DOHH2 (cell line): ENCODE measurements around the gene AFAP1.
A peak's percentile ranks its signal among the peaks of the same experiment; 100 is the strongest.

Source experiments
- EZH2phosphoT487 ChIP-seq: fragments of 200-600 bp; sonication (generic); IDR thresholded peaks from 2 replicates; pipeline ENCODE4 v1.6.1; 2017; ENCODE audit warnings: borderline replicate concordance, mild to moderate bottlenecking, antibody characterized with exemption, low read length, moderate library complexity, mixed read lengths
- TF ChIP-seq, protein P1 (sequence below): fragments of 200-600 bp; sonication (generic); IDR thresholded peaks from one replicate; pipeline ENCODE4 v1.5.1; 2014; ENCODE audit warnings: antibody characterized with exemption, mild to moderate bottlenecking, low read depth, low read length; ENCODE audit not compliant: poor library complexity, severe bottlenecking

DNA sequence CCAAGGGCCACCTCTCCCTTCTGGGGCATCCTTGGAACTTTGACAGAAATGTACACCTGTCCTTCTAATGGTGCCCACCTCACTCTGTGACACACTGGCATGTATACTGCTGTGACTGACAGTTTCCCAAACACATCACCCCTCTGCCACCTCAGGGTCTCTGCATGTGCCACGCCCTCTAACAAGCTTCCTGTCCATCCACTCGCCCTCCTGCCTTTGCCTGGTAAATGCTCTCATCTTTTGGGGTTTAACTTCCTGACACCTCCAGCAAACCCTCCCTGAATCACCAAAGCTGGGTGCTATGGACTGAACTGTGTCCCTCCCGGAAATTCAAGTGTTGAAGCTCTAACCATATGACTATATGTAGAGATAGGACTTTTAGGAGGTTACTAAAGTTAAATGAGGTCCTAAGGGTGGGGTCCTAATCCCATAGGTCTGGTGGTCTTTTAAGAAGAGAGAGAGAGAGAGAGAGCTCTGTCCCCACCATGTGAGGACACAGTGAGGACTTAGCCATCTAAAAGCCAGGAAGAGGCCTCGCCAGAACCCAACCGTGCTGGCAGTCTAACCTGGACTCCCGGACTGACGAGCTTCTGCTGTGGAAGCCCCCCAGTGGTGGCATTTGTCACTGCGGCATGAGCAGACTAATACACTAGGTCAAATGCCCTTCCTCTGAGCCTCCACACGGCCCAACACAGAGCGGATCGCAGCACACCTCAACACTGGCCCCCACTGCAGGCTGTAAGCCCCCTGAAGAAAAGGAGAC lies 95.6 kb downstream of the AFAP1 start:
- TF ChIP-seq, protein P1, sequence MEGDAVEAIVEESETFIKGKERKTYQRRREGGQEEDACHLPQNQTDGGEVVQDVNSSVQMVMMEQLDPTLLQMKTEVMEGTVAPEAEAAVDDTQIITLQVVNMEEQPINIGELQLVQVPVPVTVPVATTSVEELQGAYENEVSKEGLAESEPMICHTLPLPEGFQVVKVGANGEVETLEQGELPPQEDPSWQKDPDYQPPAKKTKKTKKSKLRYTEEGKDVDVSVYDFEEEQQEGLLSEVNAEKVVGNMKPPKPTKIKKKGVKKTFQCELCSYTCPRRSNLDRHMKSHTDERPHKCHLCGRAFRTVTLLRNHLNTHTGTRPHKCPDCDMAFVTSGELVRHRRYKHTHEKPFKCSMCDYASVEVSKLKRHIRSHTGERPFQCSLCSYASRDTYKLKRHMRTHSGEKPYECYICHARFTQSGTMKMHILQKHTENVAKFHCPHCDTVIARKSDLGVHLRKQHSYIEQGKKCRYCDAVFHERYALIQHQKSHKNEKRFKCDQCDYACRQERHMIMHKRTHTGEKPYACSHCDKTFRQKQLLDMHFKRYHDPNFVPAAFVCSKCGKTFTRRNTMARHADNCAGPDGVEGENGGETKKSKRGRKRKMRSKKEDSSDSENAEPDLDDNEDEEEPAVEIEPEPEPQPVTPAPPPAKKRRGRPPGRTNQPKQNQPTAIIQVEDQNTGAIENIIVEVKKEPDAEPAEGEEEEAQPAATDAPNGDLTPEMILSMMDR = peak; percentile 78
- no peak for TF ChIP-seq EZH2phosphoT487
